TTC549 (cell line): ENCODE measurements around the gene ACTN3.
"Not testable (repeated sequence)": the region's sequence is repeated elsewhere in the genome, so short reads cannot be mapped to it uniquely, and the experiment has no call there.

Source experiments
- FAIRE-seq: peaks from 2 replicates; lab custom pipeline; 2012; peaks lifted over from hg19 to GRCh38; lab: Jason Lieb, UNC

The ACTN3 gene

GRCh38 chr11:66566221-66566620 is 19.5 kb downstream of the ACTN3 start:
- no peak for FAIRE-seq

DNA sequence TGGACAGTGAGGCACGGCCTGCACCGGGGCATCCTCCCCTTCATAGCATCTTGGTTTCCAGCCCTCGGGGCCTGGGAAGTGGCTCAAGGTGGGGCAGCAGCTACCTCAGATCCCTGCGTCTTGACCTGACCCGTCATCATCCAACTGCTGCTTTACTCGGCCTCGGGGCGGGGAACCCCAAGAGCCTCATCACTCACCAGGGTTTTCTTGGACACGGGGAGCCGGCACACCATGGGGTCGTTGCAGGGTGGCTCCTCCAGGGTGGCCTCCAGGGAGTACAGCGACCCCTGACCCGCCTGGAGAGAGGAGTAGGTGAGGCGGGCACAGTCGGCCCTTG is 21.1 kb downstream of the ACTN3 start:
- FAIRE-seq, result no peak

DNA sequence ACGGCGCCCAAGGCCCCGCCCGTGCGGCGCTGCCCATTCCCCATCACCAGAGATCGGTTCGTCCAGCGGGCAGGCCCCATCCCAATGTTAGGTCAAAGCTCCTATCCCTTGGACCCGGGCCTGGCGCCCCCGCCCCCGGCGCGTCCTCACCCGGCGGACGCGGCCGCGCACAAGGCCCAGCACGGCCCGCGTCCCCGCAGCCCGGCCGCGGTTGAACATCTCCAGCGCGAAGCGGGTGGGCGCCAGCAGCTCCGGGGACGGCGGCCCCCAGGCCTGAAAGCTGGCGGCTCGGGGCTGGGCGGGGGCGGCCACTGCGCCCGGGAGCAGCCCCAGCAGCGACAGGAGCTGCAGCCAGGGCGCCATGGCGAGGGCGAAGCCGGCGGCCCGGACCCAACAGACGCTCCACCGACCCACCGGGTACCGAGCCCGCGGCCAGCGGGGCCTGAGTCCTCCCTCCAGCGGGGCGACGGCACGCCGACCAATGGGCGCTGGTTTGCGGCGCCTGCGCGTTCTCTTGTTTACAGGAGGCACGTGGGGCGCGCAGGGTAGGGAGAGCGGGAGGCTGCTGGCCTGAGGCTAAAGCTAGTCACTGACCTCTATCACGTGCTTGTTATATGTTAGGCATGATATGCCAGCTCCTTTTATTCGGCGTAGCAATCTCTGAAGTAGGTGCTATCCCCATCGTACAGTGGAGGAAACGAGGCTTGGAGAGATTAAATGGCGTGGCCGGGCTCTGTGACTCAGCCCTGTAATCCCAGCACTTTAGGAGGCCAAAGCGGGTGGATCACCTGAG is 21.6 kb downstream of the ACTN3 start, which contains the start of gene CTSF:
TSS of gene CTSF (minus strand) at position 483 of the 793 bp plus-strand sequence. CDS start at position 363, 120 bp downstream.
- no peak for FAIRE-seq

DNA sequence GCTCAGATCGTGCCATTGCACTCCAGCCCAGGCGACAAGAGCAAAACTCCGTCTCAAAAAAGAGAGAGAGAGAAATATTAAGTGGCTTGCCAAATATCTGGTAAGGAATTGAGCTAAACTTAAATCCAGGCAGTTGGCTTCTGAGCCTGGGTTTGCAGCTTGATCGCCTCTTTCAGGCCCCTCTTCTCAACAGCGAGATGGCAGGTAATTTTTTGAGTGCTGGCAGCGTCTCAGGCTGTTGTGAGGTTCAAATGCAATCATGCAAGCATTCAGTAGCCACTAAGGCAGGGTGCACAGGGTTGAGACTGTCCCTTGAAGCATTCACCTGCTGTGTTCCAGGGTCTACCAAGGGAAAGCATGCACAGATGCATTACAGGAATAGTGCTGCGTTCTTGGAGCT is 22.4 kb downstream of the ACTN3 start:
- FAIRE-seq, result no peak

DNA sequence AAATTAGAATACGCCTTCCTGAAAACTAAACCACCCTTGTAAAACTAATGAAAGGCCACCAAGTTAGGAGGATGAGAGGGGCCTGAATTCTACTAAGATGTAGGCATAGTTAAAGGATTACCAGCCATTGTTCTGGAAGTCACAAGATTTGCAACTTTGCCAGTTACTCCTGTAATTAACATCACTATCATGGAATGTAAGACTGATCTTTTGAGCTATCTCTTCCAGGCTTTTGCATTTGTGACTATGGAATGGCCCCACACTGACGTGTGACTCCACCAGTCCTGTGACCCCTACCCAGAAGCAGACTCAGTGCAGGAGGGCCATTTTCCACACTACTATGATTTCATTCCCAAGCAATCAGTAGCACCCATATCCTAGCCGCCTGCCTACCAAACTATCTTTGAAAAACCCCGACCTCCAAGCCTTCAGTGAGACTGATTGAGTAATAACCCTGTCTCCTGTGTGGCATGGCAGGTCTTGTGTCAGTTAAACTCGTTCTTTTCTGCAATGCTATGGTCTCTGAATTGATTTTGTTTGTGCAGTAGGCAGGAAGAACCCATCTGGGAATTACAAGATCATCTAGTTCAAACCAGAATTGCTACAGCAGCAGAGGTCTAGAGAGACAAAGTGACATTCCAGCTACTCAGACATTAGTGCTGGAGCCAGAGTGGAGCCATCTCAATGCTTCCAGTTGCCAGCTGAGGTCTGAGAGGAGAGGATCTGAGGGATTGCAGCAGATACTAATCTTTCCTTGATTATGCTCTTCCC is 23.6 kb downstream of the ACTN3 start:
- no peak for FAIRE-seq

GRCh38 chr11:66570850-66571180 is 24.1 kb downstream of the ACTN3 start:
- FAIRE-seq, result no peak

- FAIRE-seq, result no peak
These were observed 32.4 kb downstream of the ACTN3 start for GRCh38 chr11:66579017-66579606.

DNA sequence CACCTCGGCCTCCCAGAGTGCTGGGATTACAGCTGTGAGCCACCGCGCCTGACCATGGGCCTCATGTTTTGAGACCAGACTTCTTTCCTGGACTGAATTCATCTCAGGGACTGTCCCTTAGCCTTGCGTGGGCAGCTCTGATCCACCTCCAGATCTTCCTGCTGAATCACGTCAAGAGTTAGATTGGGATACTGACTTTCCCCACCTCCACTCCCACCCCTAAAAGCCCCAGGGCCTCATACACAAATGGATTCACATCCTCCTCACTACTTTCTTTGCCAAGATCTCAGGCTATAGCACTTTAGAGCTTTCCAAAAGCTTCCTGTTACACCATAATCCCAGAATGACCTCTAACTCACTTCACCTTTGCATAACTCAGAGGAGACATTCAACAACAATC is 34.1 kb downstream of the ACTN3 start:
- FAIRE-seq, result no peak

DNA sequence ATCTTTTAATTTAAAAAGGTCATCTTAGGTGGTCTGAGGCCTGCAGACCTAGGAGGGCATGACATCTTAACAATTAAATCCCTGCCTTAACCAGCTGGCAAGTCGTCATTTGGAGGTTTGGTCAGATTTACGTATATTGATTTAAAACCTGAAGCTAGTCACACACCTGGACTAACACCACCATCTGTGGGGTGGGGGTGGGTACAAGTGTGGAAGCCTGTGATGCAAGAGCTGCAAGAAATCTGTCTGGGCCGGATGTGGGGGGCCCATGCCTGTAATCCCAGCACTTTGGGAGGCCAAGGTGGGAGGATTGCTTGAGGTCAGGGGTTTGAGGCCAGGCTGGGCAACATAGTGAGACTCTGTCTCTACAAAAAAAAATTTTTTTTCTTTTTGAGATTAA is 34.6 kb downstream of the ACTN3 start:
- no peak for FAIRE-seq

GRCh38 chr11:66582565-66583147 is 36.0 kb downstream of the ACTN3 start:
- not testable (repeated sequence) for FAIRE-seq

- not testable (repeated sequence) for FAIRE-seq
These were observed 38.7 kb downstream of the ACTN3 start for GRCh38 chr11:66585447-66585846.

DNA sequence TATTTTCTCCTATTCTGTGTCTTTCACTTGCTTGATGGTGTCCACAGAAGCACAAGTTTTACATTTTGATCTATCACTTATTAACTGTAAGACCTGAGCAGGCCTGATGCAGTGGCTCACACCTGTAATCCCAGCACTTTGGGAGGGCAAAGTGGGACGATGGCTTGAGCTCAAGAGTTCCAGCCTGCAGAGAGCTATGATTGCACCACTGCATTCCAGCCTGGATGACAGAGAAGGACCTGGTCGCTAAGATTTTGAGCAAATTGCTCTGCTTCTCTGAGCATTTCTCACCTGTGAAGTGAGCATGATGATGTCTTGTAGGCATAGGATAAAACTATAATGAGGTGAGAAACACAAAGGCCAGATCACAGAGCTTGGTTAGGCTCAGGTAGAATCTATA is 39.4 kb downstream of the ACTN3 start:
- no peak for FAIRE-seq

DNA sequence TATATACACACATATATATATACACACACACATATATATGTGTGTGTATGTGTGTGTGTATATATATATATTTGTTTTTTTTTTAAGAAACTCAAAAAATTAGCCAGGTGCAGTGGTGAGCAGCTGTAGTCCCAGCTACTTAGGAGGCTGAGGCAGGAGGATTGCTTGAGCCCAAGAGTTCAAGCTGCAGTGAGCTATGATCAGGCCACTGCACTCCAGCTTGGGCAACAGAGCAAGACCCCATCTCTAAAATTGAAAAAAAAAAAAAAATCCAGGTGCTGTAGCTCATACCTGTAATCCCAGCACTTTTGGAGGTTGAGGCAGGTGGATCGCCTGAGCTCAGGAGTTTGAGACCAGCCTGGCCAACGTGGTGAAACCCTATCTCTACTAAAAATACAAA is 42.6 kb downstream of the ACTN3 start:
- not testable (repeated sequence) for FAIRE-seq

DNA sequence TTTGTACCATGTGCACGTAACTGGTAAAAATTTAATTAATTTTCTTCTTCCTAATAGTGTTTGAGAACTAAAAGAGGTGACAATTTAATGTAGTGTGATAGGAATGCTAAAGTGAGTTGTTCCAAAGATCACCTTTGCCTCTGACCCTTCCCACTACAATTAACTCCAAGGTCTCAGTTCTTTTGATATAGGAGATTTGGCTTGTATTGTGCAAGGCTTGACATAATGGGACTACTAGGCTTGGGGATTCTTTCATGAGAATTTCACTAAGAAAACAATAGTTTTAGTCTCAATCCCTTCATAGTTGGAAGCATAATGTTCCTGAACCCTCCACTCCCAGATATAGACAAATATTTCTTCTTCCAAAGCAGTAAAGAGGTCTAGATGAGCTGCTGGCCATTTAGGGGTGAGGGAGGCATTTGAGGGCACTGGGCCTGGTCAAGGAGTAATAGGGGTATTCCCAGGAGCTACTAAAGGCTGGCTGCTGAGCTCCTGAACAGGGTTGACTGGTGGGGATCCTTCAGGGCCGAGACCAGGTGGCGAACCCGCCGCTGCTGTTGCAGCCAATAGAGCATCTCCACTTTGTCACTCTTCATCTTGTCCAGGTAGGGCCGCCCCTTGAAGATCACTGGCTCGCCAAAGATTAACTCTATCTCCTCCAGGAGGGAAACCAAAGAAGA is 43.4 kb downstream of the ACTN3 start:
- no peak for FAIRE-seq

DNA sequence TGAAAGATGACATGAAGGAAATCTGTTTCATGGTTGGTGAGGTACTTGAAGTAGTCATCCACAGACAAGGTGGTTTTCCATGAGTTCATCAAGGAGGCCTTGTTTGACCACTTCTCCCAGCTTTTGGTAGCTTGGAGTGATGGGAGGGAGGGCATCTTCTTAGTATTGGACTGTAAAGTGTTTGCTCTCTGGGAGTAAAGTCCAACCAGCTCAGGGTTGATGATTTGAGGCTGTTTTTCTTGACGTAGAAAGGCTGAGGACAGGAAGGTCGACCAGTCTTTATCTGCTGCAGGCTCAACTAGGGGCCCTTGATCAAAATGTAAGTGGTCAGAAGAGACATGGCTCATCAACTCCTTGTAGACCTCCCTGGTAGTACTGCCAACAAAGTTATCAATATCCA is 44.5 kb downstream of the ACTN3 start:
- FAIRE-seq, result no peak

DNA sequence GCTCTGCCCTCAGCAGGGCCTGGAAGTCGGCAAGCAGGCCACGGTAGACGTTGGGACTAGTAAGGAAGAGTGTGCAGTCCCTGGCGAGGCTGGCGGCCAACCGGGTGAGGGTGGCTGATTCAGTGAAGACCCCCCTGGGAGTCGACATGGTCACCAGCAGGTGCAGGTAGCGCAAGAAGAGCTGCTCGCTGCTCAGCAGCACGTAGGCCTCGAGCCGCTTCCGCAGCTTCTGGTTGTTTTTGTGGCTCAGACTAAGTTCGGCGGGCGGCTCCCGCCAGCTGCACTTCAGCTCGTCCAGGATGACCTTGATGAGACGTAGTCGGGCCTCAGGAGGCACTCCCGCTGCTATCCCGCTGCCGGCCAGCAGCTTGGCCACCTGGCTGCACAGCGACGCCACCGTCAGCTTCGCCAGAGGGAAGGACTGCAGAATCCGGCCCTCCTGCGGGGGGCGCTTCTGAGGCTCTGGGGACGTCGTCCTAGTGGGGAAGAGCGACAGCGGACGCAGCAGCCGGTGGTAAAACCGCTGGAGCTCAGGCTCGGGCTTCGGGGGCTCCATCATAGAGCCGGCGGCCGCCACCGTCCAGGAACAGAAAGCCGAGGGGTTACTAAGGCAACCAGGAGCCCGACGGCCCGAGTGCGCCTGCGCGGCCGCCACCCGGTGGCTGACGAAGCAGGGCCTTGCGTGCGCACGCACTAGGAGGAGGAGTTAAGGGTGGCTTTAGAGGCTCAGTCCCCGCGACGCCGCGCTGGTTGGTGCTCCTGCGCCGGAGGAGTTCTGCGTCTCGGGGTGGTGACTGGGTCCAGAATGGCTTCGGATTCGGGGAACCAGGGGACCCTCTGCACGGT is 46.0 kb downstream of the ACTN3 start, which contains the start of the genes CCDC87 and CCS:
TSS of gene CCDC87 (minus strand) at position 607 of the 846 bp plus-strand sequence. CDS start at position 559, 48 bp downstream.
TSS of gene CCS (plus strand) at position 729 of the 846 bp plus-strand sequence. CDS start at position 806, 77 bp downstream.
- FAIRE-seq, result no peak

DNA sequence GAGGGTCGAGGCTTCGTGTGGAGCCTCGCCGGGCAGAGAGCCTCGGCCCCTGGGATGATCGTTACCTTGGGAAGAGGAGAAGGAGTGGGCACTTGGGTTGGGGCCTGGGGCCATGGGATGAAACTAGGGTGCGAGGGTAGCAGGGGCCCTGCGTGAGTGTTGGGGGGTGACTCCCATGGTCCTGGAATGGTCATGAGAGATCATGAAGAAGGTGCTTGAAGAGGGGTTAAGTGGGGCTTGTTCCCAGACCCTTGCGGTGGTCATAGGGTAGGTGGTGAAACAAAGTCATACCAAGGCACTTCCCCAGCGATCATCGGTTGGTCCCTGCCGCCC is 46.6 kb downstream of the ACTN3 start:
- FAIRE-seq, result no peak

DNA sequence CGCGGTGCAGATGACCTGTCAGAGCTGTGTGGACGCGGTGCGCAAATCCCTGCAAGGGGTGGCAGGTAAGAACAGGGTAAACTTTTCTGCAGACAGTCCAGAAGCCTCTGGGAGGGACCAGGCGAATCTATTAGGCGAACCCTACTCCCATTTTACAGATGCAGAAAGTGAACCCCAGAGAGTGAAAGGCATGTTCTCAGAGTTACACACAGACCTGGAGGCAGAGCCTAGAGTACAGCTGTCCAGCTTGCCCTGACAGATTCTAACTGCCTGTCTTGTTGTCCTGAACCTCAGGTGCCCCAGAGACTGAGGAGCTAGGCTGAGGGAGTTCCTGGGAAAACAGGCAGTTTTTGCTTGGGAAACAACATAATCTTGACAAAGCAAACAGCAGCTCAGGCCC is 46.9 kb downstream of the ACTN3 start:
- FAIRE-seq, result no peak

DNA sequence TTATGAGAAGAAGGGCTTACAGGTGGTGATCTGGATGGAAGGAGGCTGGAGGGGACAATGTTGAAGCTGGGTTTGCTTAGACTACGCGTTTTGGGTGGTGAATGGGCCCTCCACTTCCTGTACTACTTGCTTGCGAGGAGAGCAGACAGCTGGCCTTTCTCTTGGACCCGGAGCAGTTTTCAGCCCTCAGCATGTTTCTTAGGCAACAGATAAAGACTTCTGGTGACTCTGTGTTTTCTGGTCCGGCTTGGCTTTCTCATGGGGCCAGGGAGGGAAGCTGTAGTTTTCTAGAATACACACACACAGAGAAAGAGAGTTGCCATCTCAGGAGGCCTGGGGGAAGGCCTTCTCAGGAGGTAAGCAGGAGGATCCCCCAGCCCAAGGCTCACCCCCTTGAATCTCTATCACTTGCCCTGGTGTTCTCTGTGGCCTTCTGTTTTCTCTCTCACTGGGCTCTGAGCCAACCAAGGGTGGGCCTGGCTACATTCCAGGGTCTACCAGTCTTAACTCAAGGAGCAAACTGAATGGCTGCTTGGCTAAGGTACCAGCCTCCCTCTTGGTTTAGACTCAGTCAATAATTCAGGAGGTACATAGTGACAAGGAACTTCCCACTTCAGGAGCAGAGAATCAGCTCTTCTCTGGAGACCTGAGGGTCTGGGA is 48.7 kb downstream of the ACTN3 start:
- no peak for FAIRE-seq

- no peak for FAIRE-seq
These were observed 52.3 kb downstream of the ACTN3 start for GRCh38 chr11:66598993-66599392.

GRCh38 chr11:66600219-66600618 is 53.5 kb downstream of the ACTN3 start:
- no peak for FAIRE-seq
